Ectodermal cell (in vitro differentiated cells): ENCODE measurements around the gene PIGU.

Experiments
- H3K27ac ChIP-seq: 2 replicates; pipeline ENCODE4 v1.7.0; 2013; ENCODE audit warnings: mild to moderate bottlenecking, low read depth, low read length; ENCODE audit not compliant: insufficient read depth, poor library complexity, severe bottlenecking
- H3K27me3 ChIP-seq: 2 replicates; pipeline ENCODE4 v1.7.0; 2013; ENCODE audit warnings: mild to moderate bottlenecking, low read length; ENCODE audit not compliant: insufficient read depth, control insufficient read depth, poor library complexity, severe bottlenecking
- H3K36me3 ChIP-seq: one replicate; pipeline ENCODE4 v1.7.0; 2013; ENCODE audit warnings: low read length; ENCODE audit not compliant: control insufficient read depth, insufficient read depth
- H3K4me1 ChIP-seq: one replicate; pipeline ENCODE4 v1.7.0; 2013; ENCODE audit warnings: low read length; ENCODE audit not compliant: control insufficient read depth, insufficient read depth
- H3K4me3 ChIP-seq: 2 replicates; pipeline ENCODE4 v1.7.0; 2013; ENCODE audit warnings: low read depth, low read length, control low read depth; ENCODE audit not compliant: insufficient read depth
- H3K9me3 ChIP-seq: 2 replicates; pipeline ENCODE4 v1.7.0; 2013; ENCODE audit warnings: mild to moderate bottlenecking, low read length, moderate library complexity; ENCODE audit not compliant: control insufficient read depth
- WGBS, 2 experiments: methylation state at CpG; one replicate each; pipeline ENCODE4 v1.1.7; 2013; ENCODE audit warnings: missing lambda C conversion rate in 2 of 2; 5-methylcytosine and 5-hydroxymethylcytosine counted together

PIGU gene

GRCh38 chr20:34579191-34579978 lies 97.5 kb downstream of the PIGU start:
- no peaks in the 10 kb centered on the region for H3K9me3 ChIP-seq
- H3K27me3 ChIP-seq, result no peaks in the 10 kb centered on the region
- peaks cover 2% of the 10 kb centered on the region for H3K36me3 ChIP-seq
- no peaks in the 10 kb centered on the region for H3K4me1 ChIP-seq
- H3K27ac ChIP-seq, result no peak overlapping the region
- H3K4me3 ChIP-seq, result no peak overlapping the region
- WGBS, 2 experiments, result 93 to 94% methylated on average over 11 of the region's 11 CpGs

- H3K27ac ChIP-seq, result no peak overlapping the region
- 94 to 96% methylated on average over 6 of the region's 6 CpGs for WGBS, 2 experiments
These were observed 98.4 kb downstream of the PIGU start for GRCh38 chr20:34578521-34578920.

DNA sequence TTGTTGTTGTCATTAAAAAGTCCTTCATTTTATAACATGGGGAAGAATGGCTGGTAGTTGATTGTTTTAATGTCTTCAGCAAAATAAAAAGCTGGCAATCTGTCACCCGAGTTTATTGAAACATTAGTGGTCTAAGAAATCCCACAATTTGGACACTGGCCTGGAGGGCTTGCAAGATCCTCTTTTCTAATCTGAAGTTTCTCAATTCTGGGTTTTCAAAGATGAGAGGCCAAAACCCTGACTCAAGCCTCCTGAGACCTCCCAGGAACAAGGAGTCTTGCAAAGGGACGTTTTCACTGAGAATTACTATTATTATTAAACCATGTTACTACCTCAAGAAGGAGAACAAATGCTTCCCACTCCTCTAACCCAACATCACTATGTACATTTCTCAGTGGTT lies 98.9 kb downstream of the PIGU start:
- Histone ChIP-seq H3K4me3 (no peak overlapping the region), H3K36me3 (peaks cover 4% of the 10 kb centered on the region), H3K27me3 (no peaks in the 10 kb centered on the region), H3K4me1 (no peaks in the 10 kb centered on the region), H3K9me3 (no peaks in the 10 kb centered on the region), H3K27ac (no peak overlapping the region)
- 94 to 96% methylated on average over 2 of the region's 2 CpGs for WGBS, 2 experiments

More at GRCh38 chr20:34578521-34578920, 98.4 kb downstream of the PIGU start:
- Histone ChIP-seq H3K4me3 (no peak overlapping the region), H3K27me3 (no peaks in the 10 kb centered on the region), H3K4me1 (no peaks in the 10 kb centered on the region), H3K9me3 (no peaks in the 10 kb centered on the region), H3K36me3 (peaks cover 4% of the 10 kb centered on the region)

DNA sequence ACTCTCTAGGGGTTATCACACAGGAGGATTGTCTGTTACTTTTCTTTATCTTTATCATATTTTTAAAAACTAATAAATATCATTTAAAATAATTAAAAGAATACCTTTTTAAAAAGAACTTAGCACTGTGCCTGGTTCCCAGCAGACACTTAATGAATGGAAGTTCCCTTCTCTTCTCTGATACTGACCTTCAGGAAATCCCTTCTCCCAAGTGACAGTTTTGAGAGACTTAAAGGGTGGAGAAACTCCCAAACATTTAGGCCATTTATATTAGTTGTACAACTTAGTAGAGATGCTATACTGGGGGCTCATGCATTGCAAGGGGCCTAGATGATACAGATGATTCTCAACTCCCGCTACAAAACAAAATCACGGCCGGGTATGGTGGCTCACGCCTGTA lies 99.8 kb downstream of the PIGU start:
- Histone ChIP-seq H3K4me1 (no peaks in the 10 kb centered on the region), H3K27me3 (no peaks in the 10 kb centered on the region), H3K27ac (no peak overlapping the region), H3K36me3 (peaks cover 4% of the 10 kb centered on the region), H3K4me3 (no peak overlapping the region), H3K9me3 (no peaks in the 10 kb centered on the region)
- 90 to 97% methylated on average over 4 of the region's 4 CpGs for WGBS, 2 experiments

GRCh38 chr20:34575756-34576155 lies 101.1 kb downstream of the PIGU start:
- Histone ChIP-seq H3K9me3 (no peaks in the 10 kb centered on the region), H3K27ac (no peak overlapping the region), H3K27me3 (no peaks in the 10 kb centered on the region), H3K36me3 (peaks cover 4% of the 10 kb centered on the region), H3K4me1 (no peaks in the 10 kb centered on the region), H3K4me3 (no peak overlapping the region)
- 92 to 97% methylated on average over 4 of the region's 4 CpGs for WGBS, 2 experiments

- H3K27me3 ChIP-seq, result no peaks in the 10 kb centered on the region
- H3K36me3 ChIP-seq, result peaks cover 4% of the 10 kb centered on the region
- no peak overlapping the region for H3K4me3 ChIP-seq
- H3K9me3 ChIP-seq, result no peaks in the 10 kb centered on the region
- H3K27ac ChIP-seq, result no peak overlapping the region
- no peaks in the 10 kb centered on the region for H3K4me1 ChIP-seq
- 94 to 96% methylated on average over 5 of the region's 5 CpGs for WGBS, 2 experiments
These were observed 101.6 kb downstream of the PIGU start for GRCh38 chr20:34575271-34575670.

DNA sequence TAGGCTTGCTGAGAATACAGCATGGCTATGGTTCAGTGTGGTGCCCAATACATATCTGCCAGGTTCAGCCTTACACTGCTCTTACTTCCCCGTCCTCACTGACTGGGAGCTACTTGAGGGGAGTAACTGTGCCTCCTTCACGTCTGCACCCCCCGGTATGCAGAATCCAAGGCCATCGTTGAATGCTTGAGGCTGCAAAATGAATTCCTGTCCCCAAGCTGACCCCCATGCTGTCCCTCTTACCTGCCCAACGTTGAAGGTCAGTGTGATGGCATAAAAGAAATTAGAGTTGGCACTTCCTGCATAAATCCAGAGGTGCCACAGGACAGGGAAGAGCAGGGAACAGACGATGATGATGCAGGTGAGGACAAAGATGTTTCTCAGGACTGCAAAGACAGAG lies 102.0 kb downstream of the PIGU start:
- Histone ChIP-seq H3K9me3 (no peaks in the 10 kb centered on the region), H3K27me3 (no peaks in the 10 kb centered on the region), H3K36me3 (peaks cover 4% of the 10 kb centered on the region), H3K4me3 (no peak overlapping the region), H3K4me1 (no peaks in the 10 kb centered on the region), H3K27ac (no peak overlapping the region)
- whole genome bisulfite sequencing, 2 experiments, result 93% methylated on average over 6 of the region's 6 CpGs

DNA sequence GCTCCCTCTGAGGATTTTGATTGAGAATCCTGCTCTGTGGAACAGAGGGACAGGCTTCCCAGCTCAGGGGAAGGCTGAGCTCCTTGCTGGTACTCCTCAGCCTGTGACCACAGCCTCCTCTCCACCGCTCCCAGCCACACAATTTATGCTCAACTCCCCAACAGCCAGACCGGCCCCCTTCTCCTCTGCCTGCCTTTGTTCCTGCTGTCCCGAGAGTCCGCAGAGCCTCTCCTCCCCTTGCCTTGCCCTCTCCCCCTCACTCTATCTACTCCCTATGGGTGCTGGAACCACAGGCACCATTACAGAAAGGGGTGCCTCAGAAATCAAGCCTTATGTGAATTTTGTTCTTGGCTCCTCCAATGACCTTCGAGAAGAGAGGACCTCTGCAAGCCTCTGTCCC lies 102.5 kb downstream of the PIGU start:
- Histone ChIP-seq H3K36me3 (peaks cover 4% of the 10 kb centered on the region), H3K27me3 (no peaks in the 10 kb centered on the region), H3K27ac (no peak overlapping the region), H3K4me1 (no peaks in the 10 kb centered on the region), H3K9me3 (no peaks in the 10 kb centered on the region), H3K4me3 (no peak overlapping the region)
- 93 to 94% methylated on average over 5 of the region's 5 CpGs for WGBS, 2 experiments

- no peak overlapping the region for H3K27ac ChIP-seq
These were observed 103.2 kb downstream of the PIGU start for GRCh38 chr20:34573541-34574300.

DNA sequence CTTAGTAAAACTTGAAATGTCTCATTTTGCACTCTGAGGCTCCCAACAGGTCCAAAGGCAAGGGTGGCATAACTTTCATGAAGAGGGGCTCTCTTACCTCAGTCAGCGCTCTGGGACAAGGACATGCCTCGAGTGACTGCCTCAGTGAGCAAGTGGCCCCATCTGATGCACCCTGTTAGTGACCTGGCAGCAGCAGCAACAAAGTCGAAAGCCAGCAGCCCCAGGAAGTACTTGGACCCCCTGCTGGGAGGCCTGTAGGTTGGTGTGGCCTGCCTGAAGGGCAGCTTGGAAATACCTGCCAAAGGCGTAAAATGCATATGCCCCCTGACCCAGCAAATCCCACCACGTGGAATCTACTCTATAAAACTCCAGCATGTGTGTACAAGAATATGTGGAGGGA lies 105.1 kb downstream of the PIGU start:
- Histone ChIP-seq H3K27me3 (no peaks in the 10 kb centered on the region), H3K9me3 (no peaks in the 10 kb centered on the region), H3K4me1 (no peaks in the 10 kb centered on the region), H3K4me3 (no peak overlapping the region), H3K27ac (no peak overlapping the region), H3K36me3 (peaks cover 4% of the 10 kb centered on the region)
- WGBS, 2 experiments, result 94 to 97% methylated on average over 4 to 5 of the region's 5 CpGs

More at GRCh38 chr20:34573541-34574300, 103.2 kb downstream of the PIGU start:
- no peaks in the 10 kb centered on the region for H3K4me1 ChIP-seq
- no peaks in the 10 kb centered on the region for H3K9me3 ChIP-seq
- WGBS, 2 experiments, result 93 to 94% methylated on average over 7 of the region's 7 CpGs
- no peak overlapping the region for H3K4me3 ChIP-seq
- H3K36me3 ChIP-seq, result peaks cover 4% of the 10 kb centered on the region
- H3K27me3 ChIP-seq, result no peaks in the 10 kb centered on the region
